ENCODE results near the gene PRRC2B.
"Not testable (repeated sequence)": the region's sequence is repeated elsewhere in the genome, so short reads cannot be mapped to it uniquely, and the experiment has no call there.

Gene PRRC2B

DNA sequence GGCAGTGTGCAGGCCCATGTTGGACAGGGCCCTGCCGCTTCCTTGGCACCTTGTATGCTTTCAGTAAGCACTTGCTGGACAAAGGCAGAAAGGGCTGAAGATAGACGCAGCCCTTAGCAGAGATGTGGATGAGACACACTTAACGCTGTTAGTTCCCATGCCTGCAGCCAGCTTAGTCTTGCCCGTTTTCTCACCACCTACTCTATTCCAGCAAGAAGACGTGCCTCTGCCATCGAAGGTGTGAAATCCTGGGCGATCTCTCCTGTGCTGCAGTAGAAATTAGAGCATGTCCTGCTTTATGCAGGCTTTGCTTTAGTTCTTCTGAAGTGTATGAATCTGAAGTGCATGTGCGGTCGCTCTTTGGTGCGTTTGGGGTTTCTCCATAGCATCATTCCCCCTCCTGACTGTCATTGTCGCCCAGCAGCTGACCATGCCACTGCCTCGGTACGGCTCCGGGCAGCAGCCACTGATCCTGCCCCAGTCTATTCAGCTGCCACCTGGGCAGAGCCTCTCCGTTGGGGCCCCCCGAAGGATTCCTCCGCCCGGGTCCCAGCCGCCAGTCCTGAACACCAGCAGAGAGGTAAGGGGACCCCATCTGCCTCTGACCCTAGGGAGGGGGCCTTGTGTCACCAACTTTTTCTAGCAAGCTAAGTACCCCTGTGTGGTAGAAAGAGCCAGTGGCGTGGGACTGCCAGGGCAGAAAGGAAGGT, 97.3 kb downstream of the PRRC2B start:
- DNase-seq = no peak

DNA sequence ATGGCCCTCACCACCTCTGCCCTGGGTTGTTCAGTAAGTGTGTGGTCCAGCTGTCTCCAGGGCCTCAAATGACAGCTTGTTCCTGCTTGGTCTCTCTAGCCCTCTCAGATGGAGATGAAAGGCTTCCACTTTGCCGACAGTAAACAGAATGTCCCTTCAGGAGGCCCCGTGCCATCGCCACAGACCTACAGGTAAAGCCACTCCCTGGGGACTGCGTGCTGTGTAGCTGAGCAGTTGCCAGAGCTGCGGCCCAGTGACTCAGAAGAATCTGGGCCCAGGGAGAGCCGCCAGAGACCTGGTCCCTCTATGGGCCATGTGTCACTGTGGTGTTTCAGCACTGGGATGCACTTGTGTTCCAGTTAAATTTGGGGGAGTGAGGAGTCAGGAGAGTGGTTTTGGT, 98.2 kb downstream of the PRRC2B start:
- no peak for DNase-seq

DNA sequence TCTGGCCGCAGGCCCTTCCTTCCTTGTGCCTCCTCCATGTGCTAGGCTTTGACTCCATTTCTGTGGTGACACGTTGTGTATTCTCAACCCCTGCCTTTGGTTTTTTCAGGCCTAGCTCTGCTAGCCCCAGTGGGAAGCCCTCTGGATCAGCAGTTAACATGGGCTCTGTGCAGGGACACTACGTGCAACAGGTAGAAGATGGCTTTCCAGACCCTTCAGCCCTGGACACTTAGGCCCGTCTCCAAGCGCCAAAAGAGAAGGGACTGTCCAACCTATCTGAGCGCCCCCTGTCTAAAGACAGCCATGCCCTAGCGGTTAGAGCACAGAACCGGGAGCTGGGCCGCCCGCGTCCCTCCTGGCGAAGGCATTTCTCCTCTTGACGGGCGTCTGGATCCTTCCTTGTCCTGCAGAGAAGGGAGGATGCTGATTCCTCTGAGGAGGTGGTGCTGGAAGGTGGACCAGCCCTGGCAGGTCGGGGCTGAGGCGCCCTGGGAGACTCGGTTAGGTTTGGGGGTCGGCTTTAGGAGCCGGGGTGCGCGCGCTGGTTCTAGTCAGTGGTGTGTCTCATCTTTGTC, 100.5 kb downstream of the PRRC2B start:
- DNase-seq = no peak

DNA sequence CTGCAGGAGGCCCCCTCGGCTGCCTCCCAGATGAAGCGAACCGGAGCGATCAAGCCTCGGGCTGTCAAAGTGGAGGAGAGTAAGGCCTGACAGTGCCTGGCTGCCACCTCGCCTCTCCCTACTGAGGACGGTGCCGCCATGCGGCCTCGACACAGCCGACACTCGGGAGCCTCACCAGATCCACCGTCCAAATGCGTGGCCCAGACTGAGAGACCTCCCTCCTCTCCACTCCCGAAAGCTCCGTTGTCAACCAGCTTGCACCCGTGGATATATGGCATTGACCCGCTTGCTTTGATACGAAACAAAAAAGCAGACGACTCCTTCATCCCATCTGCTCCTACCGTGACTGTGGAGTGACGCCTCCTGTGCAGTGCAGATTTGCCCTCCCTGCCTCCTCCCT, 101.9 kb downstream of the PRRC2B start:
- no peak for DNase-seq

DNA sequence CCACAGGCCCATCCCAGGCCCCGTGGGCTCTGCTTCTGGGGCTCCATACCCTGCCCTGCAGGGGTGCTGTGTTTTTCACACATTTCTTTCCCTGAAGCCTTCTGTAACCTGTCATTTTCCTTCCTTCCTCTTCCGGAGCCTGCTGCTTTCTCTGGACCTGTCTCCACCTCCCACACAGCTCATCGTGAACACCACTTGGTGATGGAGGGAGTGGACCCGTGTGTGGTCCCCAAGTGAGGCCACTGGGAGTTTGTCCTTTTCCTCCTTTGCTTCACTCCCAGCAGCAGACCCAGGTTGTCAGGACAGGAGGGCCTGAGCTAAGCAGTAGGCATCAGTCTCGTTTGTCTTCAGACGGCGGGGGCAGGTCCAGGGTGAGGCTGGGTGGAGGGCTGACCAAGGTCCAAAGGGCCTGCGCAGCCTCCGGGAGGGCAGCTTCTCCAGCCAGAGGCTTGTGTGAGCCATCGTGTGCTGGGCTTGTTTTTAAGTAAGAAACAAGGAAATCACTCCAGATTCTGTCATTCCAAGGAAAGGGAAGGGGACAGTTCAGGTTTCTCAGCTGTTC, 103.0 kb downstream of the PRRC2B start:
- DNase-seq = no peak

DNA sequence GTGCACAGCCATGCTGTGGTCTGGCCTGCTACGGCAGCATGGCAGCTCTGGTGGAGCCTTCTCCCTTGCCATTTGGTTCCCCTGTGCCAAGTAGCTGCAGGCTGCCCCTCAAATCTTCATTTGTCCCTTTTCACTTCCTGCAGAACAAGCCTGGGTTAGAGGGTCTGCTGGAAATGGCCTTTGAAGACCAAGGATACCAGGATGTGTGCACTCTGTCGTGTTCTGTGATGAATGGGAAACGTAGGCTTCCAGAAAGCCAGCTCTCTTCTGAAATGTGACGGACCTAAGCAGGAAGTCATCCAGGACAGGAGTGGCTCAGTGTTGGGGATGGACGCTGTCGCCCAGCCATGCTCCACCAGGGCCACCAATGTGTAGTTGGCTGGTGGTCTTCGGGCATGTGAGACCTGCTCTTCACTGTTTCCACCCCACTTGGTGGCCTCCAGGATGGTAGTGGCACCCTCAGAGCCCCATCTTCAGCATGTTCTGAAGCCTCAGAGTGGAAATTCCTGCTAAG, 105.4 kb downstream of the PRRC2B start:
- DNase-seq = no peak

DNA sequence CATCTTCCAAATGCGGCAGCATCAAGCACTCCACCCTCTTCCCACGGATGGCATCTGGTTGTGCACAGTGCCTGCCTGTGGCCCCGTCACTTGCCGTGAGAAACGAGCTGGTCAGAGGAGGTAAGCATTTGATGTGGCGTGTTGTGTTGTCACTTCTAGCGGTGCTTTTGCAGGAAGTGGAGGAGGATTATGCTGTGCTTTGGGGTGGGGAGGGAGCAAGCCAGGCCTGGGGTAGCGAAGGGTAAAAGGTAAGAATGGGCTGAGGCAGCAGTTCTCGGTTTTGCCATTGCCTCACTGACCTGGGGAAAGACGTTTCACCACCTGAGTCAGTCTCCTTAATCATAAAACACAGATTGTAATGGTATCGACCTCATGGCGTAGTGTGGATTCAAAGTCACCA, 106.5 kb downstream of the PRRC2B start:
- no peak for DNase-seq

DNA sequence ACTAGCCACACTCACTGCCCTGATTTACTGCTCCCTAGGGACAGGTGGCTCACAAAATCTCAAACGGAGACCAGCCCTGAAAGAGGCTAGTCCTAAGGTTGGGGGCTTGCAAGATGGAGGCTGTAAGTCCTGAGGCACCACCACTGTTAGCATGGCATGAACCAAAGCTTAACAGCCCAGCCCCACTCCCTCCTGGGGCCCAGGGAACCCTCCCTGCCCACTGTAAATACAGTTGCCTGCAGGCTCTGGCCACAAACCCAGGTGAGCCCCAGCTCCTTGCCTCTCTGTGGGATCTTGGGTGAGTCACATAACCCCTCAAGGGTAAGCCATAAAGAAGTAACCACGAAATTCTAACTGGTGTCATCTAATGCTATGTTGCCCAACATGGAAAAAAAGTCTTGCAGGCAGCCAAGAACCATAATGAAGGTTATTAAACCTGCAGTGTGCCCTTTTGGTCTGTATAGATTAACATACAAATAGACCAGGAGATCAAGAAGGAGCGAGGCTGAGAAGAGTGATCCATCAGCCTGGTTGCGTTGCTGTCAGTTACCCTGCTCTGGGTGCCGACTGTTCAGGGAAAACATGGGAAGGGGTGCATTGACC, 107.2 kb downstream of the PRRC2B start:
- DNase-seq = no peak

DNA sequence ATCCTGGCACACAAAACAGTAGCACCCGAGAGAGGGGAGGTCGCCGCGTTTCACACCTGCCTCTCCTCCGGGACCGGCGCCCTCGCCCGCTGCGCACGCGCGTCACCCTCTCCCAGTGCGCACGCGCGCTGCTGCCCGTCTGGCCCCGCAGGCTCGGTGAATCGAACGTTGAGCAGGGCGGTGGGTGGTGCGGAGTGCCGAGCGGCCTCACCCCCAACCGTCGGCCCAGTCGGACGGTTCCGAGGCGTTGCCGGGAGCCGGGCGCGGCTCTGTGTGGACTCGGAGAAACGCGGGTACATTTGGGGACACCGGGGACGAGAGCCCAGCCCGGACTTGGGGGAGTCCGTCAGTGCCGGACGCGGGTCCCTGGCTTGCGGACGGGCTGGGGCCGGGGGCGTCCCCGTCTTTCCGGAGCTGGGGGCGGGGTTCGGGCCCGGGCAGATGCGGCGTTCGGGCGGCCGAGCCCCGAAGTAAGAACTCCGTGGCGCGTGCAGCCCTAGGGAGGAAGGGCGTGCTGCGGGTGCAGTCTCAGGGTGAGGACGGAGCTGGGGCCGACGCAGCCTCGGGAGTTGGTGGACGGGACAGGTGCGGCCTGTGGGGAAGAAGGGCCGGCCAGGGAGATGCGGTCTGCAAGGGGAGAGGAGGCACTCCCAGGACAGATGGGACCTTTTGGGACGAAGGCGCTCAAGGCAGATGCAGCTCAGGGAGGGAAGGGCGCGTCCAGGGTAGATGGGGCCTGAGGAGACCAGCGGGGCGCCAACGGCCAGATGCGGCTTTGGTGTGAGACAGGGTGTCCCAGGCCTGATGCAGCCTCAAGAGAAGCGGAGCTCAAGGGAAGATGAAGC, 109.1 kb downstream of the PRRC2B start, which contains the start of gene POMT1:
POMT1 (plus strand) TSS at position 138 of the 845 bp plus-strand sequence. CDS start 1,301 bp downstream, outside the sequence.
- peak; percentile 91 for DNase-seq

DNA sequence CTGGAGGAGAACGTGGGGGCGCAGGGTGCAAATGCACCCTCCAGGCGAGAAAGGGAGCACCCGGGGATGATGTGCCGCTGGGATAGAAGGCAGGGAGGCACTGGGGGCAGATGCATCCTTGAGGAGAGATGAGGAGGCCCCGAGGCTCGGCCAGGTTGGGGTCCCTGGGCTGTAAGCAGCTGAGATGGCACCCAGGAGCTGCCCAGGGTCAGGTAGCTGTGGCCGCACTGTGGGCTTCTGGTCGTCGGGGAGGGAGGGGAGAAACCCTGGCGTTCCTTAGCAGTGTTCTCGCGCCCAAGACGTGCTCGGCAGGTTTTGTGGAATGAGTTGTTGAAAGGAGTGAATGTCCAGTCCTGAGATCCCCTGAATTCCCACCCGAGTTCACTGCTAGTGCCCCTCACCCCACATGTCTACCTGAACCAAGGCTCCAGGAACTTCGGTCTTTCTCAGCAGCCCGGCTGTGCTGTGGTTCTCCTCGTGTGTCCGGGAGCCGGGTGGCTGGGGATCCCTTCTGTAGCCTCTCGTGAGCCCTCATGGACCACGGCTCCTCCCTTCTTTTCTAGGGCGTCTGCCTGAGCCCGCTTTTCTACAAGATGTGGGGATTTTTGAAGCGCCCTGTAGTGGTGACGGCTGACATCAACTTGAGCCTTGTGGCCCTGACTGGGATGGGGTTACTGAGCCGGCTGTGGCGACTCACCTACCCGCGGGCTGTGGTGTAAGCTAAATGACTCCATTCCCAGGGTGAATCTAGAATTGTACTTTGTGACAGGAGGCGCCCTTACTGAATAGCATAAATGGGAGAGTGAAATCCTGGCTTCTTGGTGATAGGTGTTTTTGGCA, 110.0 kb downstream of the PRRC2B start:
- no peak for DNase-seq

DNA sequence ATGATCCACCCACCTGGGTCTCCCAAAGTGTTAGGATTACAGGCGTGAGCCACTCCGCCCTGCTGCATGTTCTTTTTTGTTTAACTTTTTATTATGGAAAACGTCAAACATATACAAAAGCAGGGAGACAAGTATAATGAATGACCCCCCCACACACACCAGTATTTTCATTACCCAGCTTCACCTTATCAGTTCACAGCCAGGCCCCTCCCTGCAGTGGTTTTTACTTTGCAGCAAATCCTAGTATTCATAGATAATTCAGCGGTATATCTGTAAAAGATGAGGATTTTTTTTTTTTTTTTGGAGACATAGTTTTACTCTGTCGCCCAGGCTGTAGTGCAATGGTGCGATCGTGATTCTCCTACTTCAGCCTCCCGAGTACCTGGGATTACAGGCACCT, 111.1 kb downstream of the PRRC2B start:
- DNase-seq = no peak

DNA sequence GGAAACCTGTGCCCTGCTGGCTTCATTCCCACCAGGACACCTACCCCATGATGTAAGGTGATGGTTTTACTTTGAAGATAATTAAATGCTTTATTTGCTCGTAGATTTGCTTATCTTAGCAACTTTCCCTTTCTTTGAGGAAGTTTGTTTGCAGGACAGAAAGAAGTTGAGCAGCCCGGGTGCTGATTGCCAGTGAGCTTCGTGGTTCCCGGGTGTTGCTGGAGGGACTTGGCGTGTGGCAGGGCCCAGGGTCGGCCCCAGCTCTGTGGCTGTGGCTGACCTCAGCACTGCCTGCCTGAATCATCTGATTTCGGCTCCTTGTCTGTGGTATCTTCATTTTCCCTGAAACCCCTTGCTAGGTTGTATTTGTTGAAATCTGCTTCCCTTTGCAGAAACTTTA, 117.5 kb downstream of the PRRC2B start:
- DNase-seq = no peak

DNA sequence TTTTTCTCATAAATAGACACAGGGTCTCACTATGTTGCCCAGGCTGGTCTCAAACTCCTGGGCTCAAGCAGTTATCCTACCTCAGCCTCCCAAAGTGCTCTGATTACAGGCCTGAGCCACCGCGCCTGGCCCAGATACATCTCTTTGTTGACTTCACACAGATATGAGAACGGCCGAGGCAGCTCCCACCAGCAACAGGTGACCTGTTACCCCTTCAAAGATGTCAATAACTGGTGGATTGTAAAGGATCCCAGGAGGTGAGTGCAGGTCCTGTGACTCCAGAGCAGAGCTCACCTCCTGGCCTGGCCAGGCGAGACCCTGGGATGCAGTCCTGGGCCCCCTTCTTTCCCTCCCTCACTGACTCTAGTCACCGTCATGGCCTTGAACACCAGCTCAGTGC, 118.0 kb downstream of the PRRC2B start:
- DNase-seq = no peak

DNA sequence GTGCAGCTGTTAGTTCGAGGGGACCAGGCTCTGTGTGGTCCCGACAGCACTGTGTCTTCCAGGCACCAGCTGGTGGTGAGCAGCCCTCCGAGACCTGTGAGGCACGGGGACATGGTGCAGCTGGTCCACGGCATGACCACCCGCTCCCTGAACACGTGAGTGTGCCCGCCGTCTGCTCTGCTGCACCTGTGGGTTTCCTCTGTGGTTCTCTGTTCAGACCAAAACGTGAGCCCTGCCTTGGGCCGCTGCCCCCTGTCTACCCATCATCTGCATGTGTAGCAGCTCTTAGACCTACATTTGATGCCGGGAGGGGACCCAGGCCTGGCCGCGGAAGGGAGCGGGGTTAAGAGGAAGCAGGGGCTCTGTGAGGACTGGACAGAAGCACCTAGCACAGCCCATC, 119.3 kb downstream of the PRRC2B start:
- no peak for DNase-seq

DNA sequence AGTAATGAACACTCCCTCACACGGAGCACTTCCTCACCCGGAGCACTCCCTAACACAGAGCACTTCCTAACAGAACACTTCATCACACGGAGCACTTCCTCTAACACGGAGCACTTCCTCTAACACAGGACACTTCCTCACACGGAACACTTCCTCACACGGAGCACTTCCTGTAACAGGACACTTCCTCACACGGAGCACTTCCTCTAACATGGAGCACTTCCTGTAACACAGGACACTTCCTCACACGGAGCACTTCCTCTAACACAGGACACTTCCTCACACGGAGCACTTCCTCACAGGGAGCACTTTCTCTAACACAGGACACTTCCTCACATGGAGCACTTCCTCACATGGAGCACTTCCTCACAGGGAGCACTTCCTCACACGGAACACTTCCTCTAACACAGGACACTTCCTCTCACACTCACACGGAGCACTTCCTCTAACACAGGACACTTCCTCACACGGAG, 121.7 kb downstream of the PRRC2B start:
- not testable (repeated sequence) for DNase-seq

DNA sequence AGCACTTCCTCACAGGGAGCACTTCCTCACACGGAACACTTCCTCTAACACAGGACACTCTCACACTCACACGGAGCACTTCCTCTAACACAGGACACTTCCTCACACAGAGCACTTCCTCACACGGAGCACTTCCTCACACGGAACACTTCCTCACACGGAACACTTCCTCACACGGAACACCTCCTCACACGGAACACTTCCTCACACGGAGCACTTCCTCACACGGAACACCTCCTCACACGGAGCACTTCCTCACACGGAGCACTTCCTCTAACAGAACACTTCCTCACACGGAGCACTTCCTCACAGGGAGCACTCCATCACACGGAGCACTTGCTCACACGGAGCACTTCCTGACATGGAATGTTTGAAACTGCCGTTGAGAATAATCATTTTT, 122.2 kb downstream of the PRRC2B start:
- DNase-seq = no peak

DNA sequence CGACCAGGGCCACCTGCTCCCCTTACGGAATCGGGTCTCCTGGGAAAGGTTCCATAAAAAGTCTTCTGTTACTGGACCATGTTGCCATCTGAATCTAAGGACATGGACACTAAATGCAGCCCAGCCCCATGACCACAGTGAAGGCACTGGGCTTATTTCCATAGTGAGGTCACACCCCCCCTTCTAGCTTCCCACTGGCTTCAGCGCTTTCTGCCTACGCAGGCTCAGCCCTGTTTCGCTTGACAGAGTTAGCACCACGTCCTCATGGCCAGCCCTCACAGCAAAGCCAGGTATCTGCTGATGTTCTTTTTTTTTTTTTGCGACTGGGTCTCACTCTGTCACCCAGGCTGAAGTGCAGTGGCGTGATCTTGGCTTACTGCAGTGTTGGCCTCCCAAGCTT, 123.0 kb downstream of the PRRC2B start:
- DNase-seq = no peak

DNA sequence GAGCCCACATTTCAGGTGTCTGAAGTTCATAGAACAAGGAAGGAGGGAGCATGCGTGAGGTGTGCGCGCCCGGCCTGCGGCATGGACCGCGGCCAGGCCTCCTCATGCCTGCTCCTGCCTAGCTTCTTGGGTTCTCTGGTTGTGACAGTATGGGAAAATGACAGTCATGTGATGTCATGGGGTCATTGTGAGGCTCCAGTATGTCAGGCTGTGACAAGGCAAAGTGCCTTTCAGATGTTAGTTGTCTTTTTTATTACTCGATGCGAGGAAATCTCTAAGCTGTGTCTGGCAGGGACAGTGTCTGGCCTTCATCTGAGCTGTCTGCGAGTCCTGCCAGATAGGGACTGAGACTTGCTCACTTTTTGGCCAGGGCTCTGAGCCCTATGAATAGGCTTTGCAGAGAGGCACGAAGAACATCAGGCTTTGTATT, 123.9 kb downstream of the PRRC2B start:
- DNase-seq = no peak

DNA sequence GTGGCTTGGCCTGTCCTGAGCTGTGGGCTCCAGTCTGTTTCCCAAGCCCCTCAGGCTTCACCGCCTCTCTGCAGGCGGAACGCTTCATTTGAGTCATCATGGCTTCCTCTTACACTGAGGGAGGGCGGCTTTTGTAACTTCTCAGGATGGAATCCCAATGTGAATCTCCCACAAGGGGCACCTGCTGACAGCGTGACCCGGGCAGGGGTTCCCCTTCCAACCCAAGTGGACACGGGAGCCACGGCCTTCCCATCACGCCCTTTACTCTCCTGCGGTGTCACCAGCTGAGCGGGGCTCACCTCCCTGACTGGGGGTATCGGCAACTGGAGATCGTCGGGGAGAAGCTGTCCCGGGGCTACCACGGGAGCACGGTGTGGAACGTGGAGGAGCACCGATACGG, 124.7 kb downstream of the PRRC2B start:
- DNase-seq = no peak

DNA sequence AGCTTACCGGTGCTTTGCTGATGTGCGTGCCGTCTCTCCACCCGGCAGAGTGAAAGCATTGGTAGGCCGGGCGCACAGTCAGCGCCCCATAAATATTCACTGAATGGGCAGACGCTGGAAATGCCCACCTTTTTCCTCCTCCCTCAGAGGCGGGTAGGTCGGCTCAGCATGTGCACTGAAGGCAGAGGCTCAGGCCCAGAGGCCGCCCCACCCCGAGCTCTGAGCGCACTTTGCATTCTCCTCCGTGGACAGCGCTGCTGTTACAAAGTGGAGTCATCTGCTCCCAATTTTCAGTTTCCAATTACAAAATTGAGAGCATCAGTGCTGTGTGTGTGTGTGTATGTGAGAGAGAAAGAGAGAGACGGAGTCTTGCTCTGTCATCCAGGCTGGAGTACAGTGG, 126.6 kb downstream of the PRRC2B start:
- no peak for DNase-seq

DNA sequence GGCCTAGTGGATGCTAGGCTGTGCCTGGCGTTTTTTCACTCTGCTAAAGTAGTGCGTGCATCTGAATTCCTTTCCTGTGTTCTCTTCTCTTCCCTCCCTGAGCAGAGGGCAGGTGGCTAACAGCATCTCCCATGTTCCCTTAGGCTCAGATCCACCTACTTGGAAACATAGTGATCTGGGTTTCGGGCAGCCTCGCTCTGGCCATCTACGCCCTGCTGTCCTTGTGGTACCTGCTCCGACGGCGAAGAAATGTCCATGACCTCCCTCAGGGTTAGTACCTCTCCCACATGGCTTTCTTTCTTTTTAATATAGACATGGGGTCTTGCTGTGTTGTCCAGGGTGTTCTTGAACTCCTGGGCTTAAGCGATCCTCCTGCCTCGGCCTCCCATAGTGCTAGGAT, 127.3 kb downstream of the PRRC2B start:
- no peak for DNase-seq

DNA sequence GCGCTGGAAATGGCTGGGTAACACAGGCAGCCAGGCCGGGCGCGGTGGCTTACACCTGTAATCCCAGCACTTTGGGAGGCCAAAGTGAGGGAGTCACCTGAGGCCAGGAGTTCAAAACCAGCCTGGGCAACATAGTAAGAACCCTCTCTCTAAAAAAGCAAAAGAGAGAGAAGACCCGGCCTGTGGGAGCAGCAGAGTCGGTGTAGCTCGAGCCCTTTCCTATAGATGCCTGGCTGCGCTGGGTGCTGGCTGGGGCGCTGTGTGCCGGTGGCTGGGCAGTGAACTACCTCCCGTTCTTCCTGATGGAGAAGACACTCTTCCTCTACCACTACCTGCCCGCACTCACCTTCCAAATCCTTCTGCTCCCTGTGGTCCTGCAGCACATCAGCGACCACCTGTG, 127.9 kb downstream of the PRRC2B start:
- no peak for DNase-seq

Data from right hindlimb (tissue), 1 donor.